Stimulated activated naive CD8-positive, alpha-beta T cell treated with anti-CD3 and anti-CD28 coated beads, Interleukin-15, amount 100 ng/mL, for 72 hours (primary cell): Measurements from ENCODE around the gene MAPT.
"Not testable (repeated sequence)": the region's sequence is repeated elsewhere in the genome, so short reads cannot be mapped to it uniquely, and the experiment has no call there.

Experiments used
- ATAC-seq: fragments of 150-1000 bp; cut with Tn5 transposase; 2 replicates; pipeline ENCODE4 v1.10.0; 2021; ENCODE audit warnings: mild to moderate bottlenecking, moderate library complexity
- DNase-seq, 2 donors: peaks; one replicate each; pipeline ENCODE4 v3.0.0; 2021 to 2022
- H3K27ac Mint-ChIP-seq, 2 donors: one replicate each; pipeline ENCODE4 v1.8.0; 2022; ENCODE audit warnings: mild to moderate bottlenecking in 2 of 2, mixed read lengths in 2 of 2, moderate library complexity in 2 of 2
- H3K27me3 Mint-ChIP-seq: one replicate; pipeline ENCODE4 v1.8.0; 2022; ENCODE audit warnings: mixed read lengths
- H3K4me1 Mint-ChIP-seq: one replicate; pipeline ENCODE4 v1.8.0; 2022; ENCODE audit warnings: mild to moderate bottlenecking, mixed read lengths
- H3K4me3 Mint-ChIP-seq, 2 donors: one replicate each; pipeline ENCODE4 v1.8.0; 2022; ENCODE audit warnings: mild to moderate bottlenecking in 2 of 2, mixed read lengths in 2 of 2, moderate library complexity in 1 of 2
- H3K9me3 Mint-ChIP-seq, 2 donors: one replicate each; pipeline ENCODE4 v1.8.0; 2022; ENCODE audit warnings: mixed read lengths in 2 of 2

MAPT gene

GRCh38 chr17:46012506-46013079, 118.2 kb downstream of the MAPT start:
- Mint-ChIP-seq H3K4me3 (no peak overlapping the region), H3K27me3 (peaks cover 6% of the 10 kb centered on the region), H3K4me1 (no peaks in the 10 kb centered on the region), H3K27ac (peak overlapping the region in 1 of 2 donors; percentile 88), H3K9me3 (no peaks in the 10 kb centered on the region)
- DNase-seq, result no peak
- no peak for ATAC-seq

GRCh38 chr17:46013127-46013501, 118.8 kb downstream of the MAPT start:
- Mint-ChIP-seq H3K27ac (no peak overlapping the region), H3K9me3 (no peaks in the 10 kb centered on the region), H3K4me1 (no peaks in the 10 kb centered on the region), H3K27me3 (peaks cover 6% of the 10 kb centered on the region), H3K4me3 (no peak overlapping the region)
- DNase-seq (no peak), ATAC-seq (no peak)

- H3K9me3 Mint-ChIP-seq, result peaks cover 3 to 4% of the 10 kb centered on the region in 2 donors
- H3K27ac Mint-ChIP-seq, result no peak overlapping the region
- H3K4me3 Mint-ChIP-seq, result no peak overlapping the region
- ATAC-seq (no peak), DNase-seq (no peak)
- H3K27me3 Mint-ChIP-seq, result peaks cover 6% of the 10 kb centered on the region
- H3K4me1 Mint-ChIP-seq, result peaks cover 4% of the 10 kb centered on the region
Observed at GRCh38 chr17:46013502-46014165, 119.3 kb downstream of the MAPT start.

GRCh38 chr17:46019408-46019925, 125.1 kb downstream of the MAPT start:
- not testable (repeated sequence) for ATAC-seq, H3K4me3 Mint-ChIP-seq, H3K9me3 Mint-ChIP-seq, H3K27ac Mint-ChIP-seq, DNase-seq, H3K27me3 Mint-ChIP-seq
- peaks cover 28% of the 10 kb centered on the region for H3K4me1 Mint-ChIP-seq

- peak; percentile 20 to 47 for DNase-seq
- Mint-ChIP-seq H3K9me3 (peaks cover 7 to 9% of the 10 kb centered on the region in 2 donors), H3K4me1 (peaks cover 34% of the 10 kb centered on the region), H3K27ac (peak overlapping the region; percentile 69 to 92), H3K27me3 (no peaks in the 10 kb centered on the region), H3K4me3 (peak overlapping the region; percentile 13 to 19)
- ATAC-seq, result peak; percentile 93
Observed at GRCh38 chr17:46020023-46020761, 125.8 kb downstream of the MAPT start.

- Mint-ChIP-seq H3K4me1 (peaks cover 42% of the 10 kb centered on the region), H3K27ac (peak overlapping the region in 1 of 2 donors; percentile 88), H3K9me3 (peaks cover 7 to 9% of the 10 kb centered on the region in 2 donors), H3K27me3 (no peaks in the 10 kb centered on the region), H3K4me3 (no peak overlapping the region)
- DNase-seq, result no peak
- no peak for ATAC-seq
Observed at GRCh38 chr17:46020998-46021397, 126.6 kb downstream of the MAPT start.

- not testable (repeated sequence) for H3K27ac Mint-ChIP-seq, H3K9me3 Mint-ChIP-seq, DNase-seq, ATAC-seq, H3K27me3 Mint-ChIP-seq, H3K4me3 Mint-ChIP-seq
- H3K4me1 Mint-ChIP-seq, result peaks cover 60% of the 10 kb centered on the region
Observed at GRCh38 chr17:46023366-46023765, 129.0 kb downstream of the MAPT start.

GRCh38 chr17:46023783-46024388, 129.5 kb downstream of the MAPT start:
- no peaks in the 10 kb centered on the region for H3K27me3 Mint-ChIP-seq
- no peak overlapping the region for H3K4me3 Mint-ChIP-seq
- no peak for DNase-seq
- H3K27ac Mint-ChIP-seq, result peak overlapping the region in 1 of 2 donors; percentile 81
- peaks cover 1 to 3% of the 10 kb centered on the region in 2 donors for H3K9me3 Mint-ChIP-seq
- ATAC-seq, result no peak
- H3K4me1 Mint-ChIP-seq, result peaks cover 55% of the 10 kb centered on the region

GRCh38 chr17:46024590-46024989, 130.2 kb downstream of the MAPT start:
- Mint-ChIP-seq H3K9me3 (no peaks in the 10 kb centered on the region), H3K27ac (peak overlapping the region in 1 of 2 donors; percentile 81), H3K4me3 (no peak overlapping the region), H3K4me1 (peaks cover 61% of the 10 kb centered on the region), H3K27me3 (no peaks in the 10 kb centered on the region)
- no peak for ATAC-seq
- DNase-seq, result no peak

- Mint-ChIP-seq H3K27me3 (no peaks in the 10 kb centered on the region), H3K4me1 (peaks cover 59% of the 10 kb centered on the region), H3K4me3 (no peak overlapping the region), H3K27ac (peak overlapping the region in 1 of 2 donors; percentile 65), H3K9me3 (no peaks in the 10 kb centered on the region)
- ATAC-seq (no peak), DNase-seq (no peak)
Observed at GRCh38 chr17:46025060-46025459, 130.7 kb downstream of the MAPT start.

GRCh38 chr17:46025510-46026165, 131.3 kb downstream of the MAPT start:
- H3K4me1 Mint-ChIP-seq, result peaks cover 59% of the 10 kb centered on the region

GRCh38 chr17:46026166-46027047, 132.1 kb downstream of the MAPT start:
- Mint-ChIP-seq H3K27me3 (no peaks in the 10 kb centered on the region), H3K9me3 (no peaks in the 10 kb centered on the region), H3K4me1 (peaks cover 56% of the 10 kb centered on the region), H3K4me3 (no peak overlapping the region), H3K27ac (peak overlapping the region in 1 of 2 donors; percentile 45)
- ATAC-seq, result peak; percentile 14
- DNase-seq, result no peak

More at GRCh38 chr17:46025510-46026165, 131.3 kb downstream of the MAPT start:
- no peak for DNase-seq
- Mint-ChIP-seq H3K27ac (no peak overlapping the region), H3K27me3 (no peaks in the 10 kb centered on the region), H3K9me3 (no peaks in the 10 kb centered on the region), H3K4me3 (no peak overlapping the region)
- peak; percentile 25 for ATAC-seq

- H3K4me1 Mint-ChIP-seq, result peaks cover 56% of the 10 kb centered on the region
Observed at GRCh38 chr17:46027048-46027975, 133.0 kb downstream of the MAPT start.

More at GRCh38 chr17:46027048-46027975, 133.0 kb downstream of the MAPT start:
- no peaks in the 10 kb centered on the region for H3K9me3 Mint-ChIP-seq
- H3K27me3 Mint-ChIP-seq, result no peaks in the 10 kb centered on the region
- DNase-seq (no peak), ATAC-seq (no peak)
- H3K4me3 Mint-ChIP-seq, result no peak overlapping the region
- H3K27ac Mint-ChIP-seq, result peak overlapping the region in 1 of 2 donors; percentile 71
